ENCODE results near the gene FABP3.

The FABP3 gene

DNA sequence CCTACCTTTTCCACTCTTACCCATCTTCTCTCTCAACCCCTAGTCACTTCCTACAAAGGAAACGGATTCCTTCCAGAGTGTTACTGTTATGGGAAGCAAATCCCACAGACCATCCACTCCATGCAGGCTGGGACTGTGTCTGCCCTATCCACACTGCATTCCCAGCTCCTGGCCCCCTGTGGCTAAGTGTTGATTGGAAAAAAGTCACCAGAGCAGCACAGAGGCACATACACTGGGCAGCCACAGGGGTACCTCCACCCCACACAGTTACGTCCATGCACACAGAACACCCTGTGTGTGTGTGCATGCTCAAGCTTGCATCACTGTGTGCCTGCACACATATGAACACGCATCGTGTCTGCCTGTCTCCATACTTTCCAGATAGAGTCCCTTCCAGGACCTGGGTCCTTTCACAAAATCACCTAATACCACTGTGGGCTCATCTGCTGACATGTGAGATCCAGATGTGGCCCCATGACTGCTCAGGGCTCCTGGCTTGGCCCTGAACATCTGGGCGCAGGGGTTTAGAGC, 36.0 kb upstream of the FABP3 start:
- H3K9me3 Mint-ChIP-seq: no peaks in the 10 kb centered on the region
- no peaks in the 10 kb centered on the region for H3K36me3 Mint-ChIP-seq (ENCODE audit: low read depth)
- no peak overlapping the region for H3K27ac Mint-ChIP-seq
- H3K4me1 Mint-ChIP-seq (ENCODE audit: low read depth): peaks cover 9% of the 10 kb centered on the region
- no peak overlapping the region for H3K4me3 Mint-ChIP-seq
- H3K27me3 Mint-ChIP-seq: peaks cover 34% of the 10 kb centered on the region

- Mint-ChIP-seq H3K27me3 (peaks cover 24% of the 10 kb centered on the region), H3K27ac (peak overlapping the region; percentile 76), H3K4me1 (ENCODE audit: low read depth) (peaks cover under 1% of the 10 kb centered on the region), H3K4me3 (no peak overlapping the region), H3K9me3 (no peaks in the 10 kb centered on the region), H3K36me3 (ENCODE audit: low read depth) (no peaks in the 10 kb centered on the region)
These were observed 34.3 kb upstream of the FABP3 start for GRCh38 chr1:31407029-31407626.

DNA sequence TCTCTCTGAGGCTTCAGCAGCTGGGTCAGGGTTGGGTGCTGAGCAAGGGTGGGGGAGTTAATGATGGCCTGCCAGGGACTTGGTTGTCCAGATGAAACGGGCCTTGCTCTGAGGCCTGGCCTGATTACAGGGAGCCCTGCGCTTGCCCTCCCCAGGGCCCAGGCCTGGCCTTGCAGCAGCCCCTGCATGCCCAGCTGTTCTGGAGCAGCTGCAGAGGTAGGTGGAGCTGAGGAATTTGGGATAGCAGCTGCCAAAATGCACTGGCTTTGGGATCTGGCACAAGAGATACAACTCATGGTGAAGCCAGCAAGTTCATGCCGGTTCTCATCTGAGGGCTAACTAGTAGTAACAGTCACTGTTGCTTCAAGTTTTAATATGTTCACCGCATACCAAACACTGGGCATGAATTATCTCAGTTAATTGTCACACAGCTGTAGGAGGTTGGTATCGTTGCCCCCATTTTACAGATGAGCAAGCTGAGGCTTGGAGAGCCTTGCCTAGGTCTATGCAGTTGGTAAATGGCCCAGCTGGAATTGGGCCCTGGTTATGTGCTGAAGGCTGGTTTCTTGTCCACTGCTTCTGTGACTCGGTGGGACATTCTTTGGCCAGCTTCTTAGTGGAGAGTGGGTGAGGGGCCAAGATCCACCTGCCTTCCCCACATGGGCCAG, 32.8 kb upstream of the FABP3 start:
- H3K9me3 Mint-ChIP-seq: no peaks in the 10 kb centered on the region
- H3K36me3 Mint-ChIP-seq (ENCODE audit: low read depth): no peaks in the 10 kb centered on the region
- peaks cover 12% of the 10 kb centered on the region for H3K27me3 Mint-ChIP-seq
- no peak overlapping the region for H3K27ac Mint-ChIP-seq
- H3K4me3 Mint-ChIP-seq: no peak overlapping the region
- H3K4me1 Mint-ChIP-seq (ENCODE audit: low read depth): no peaks in the 10 kb centered on the region

DNA sequence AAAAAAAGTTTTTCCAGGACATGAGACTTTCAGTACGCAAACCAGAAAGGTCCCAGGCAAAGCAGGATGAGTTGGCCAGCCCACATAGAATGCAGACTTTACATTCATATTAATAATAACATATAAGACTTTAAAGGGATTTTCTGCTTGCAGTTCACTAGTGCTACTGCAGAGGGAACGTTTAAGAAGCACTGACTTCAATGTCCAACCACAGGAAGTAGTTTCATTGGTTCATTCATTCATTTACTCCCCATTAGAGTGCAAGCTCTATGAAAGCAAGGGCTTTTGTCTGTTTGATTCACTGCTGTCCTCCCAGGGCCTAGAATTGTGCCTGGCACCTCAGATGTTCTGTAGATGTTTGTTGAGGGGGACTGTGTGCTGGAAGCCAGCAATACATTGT, 28.4 kb upstream of the FABP3 start:
- Mint-ChIP-seq H3K4me1 (ENCODE audit: low read depth) (no peaks in the 10 kb centered on the region), H3K27me3 (no peaks in the 10 kb centered on the region), H3K9me3 (no peaks in the 10 kb centered on the region), H3K36me3 (ENCODE audit: low read depth) (no peaks in the 10 kb centered on the region), H3K4me3 (no peak overlapping the region), H3K27ac (no peak overlapping the region)

DNA sequence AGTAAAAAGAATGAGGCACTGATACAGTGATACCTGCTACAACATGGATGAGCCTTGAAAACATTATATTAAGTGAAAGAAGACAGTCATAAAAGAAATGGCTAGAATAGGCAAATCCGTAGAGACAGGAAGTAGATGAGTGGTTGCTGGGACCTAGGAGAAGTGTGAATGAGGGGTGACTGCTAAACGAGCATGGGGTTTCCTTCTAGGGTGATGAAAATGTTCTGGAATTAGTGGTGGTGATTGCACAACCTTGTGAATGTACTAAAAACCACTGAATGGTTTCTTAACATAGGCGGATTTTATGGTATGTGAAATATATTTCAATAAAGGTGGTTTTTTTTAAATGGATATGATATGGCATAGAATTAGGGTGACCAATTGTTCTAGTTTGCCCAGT, 27.5 kb upstream of the FABP3 start:
- Mint-ChIP-seq H3K36me3 (ENCODE audit: low read depth) (no peaks in the 10 kb centered on the region), H3K4me3 (no peak overlapping the region), H3K27me3 (no peaks in the 10 kb centered on the region), H3K4me1 (ENCODE audit: low read depth) (no peaks in the 10 kb centered on the region), H3K27ac (no peak overlapping the region), H3K9me3 (no peaks in the 10 kb centered on the region)

DNA sequence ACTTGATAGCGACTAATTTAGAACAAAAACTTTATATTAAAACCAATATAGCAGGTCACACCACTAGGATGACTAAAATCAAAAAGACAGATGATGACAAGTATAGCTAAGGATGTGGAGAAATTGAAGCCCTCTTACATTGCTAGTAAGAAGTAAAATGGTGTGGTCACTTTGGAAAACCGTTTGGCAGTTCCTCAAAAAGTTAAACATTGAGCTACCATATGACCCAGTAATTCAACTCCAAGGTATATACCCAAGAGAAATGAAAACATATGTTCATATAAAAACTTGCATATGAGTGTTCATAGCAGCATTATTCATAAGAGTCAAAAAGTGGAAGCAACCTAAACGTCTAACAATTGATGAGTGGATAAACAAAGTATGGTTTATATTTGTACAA, 27.1 kb upstream of the FABP3 start:
- Mint-ChIP-seq H3K4me1 (ENCODE audit: low read depth) (peaks cover under 1% of the 10 kb centered on the region), H3K27me3 (no peaks in the 10 kb centered on the region), H3K36me3 (ENCODE audit: low read depth) (no peaks in the 10 kb centered on the region), H3K9me3 (no peaks in the 10 kb centered on the region), H3K4me3 (no peak overlapping the region), H3K27ac (no peak overlapping the region)

GRCh38 chr1:31398246-31398645, 25.4 kb upstream of the FABP3 start:
- Mint-ChIP-seq H3K36me3 (ENCODE audit: low read depth) (no peaks in the 10 kb centered on the region), H3K4me1 (ENCODE audit: low read depth) (peaks cover 8% of the 10 kb centered on the region), H3K9me3 (no peaks in the 10 kb centered on the region), H3K4me3 (no peak overlapping the region), H3K27me3 (no peaks in the 10 kb centered on the region), H3K27ac (no peak overlapping the region)

DNA sequence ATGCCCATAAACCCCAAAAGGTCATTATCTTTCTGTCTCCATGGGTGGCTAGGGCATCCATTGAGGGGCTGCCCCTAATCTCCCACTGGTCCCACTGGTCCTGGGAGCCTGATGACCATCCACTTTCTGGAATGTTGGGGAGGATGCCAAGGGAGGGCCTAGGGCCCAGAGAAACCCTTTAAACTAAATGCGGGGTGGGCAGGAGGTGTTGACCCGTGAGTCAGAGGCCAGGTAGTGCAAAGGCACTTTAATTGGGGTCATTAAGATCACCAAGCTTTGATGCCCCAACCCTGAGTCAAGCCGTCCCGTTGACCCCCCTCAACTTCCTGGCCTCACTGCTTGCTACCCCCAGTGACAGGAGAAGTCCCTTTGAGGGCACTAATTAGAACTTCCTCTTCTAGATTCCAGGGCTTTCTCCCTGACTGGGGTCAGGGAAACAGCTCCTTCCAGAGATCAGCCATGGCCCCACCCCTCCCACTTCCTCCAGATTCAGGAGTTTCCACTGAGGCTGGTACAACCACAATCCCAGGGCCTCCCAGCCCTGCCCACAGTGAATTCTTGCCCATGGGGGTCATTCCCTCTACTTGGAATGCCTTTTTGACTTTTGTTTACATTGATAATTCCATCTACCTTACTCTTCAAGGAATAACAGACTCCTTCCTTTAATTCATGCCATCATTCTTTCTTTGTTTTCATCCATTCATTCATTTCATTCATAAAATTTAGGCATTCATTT, 24.7 kb upstream of the FABP3 start:
- H3K27ac Mint-ChIP-seq: no peak overlapping the region
- no peak overlapping the region for H3K4me3 Mint-ChIP-seq
- no peaks in the 10 kb centered on the region for H3K27me3 Mint-ChIP-seq
- H3K36me3 Mint-ChIP-seq (ENCODE audit: low read depth): no peaks in the 10 kb centered on the region
- peaks cover 8% of the 10 kb centered on the region for H3K4me1 Mint-ChIP-seq (ENCODE audit: low read depth)
- no peaks in the 10 kb centered on the region for H3K9me3 Mint-ChIP-seq

DNA sequence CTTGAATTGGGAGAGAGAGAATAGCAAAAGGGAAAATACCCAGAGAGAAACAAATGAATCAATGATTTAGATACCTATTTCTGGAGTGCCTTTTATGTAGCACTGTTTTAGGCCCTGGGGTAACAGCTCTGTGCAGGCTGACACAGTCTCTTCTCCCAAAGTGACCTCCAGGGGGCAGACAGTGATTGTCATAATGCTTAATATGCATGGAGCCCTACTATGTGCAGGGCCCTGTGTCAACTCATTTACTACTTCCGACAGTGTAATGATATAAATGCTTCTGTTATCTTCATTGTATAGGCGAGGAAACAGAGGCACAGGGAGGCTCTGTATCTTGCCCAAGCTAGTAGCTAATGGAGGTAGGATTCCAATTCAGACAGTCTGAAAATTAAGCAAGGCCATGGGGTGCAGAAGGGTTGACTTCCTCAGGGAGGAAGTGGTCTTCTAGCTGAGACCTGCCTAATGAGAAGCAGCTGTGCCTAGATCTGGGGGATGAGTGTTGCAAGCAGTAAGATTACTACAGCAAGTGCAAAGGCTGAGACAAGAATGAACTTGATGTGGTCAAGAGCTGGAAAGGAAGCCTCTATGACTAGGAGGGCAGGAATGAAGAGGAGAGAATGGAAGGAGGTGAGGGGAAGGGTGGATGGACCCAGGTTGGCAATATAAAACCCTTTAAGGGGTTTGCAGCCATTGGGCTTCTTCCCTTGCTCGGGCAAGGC, 23.9 kb upstream of the FABP3 start:
- Mint-ChIP-seq H3K36me3 (ENCODE audit: low read depth) (no peaks in the 10 kb centered on the region), H3K27me3 (no peaks in the 10 kb centered on the region), H3K4me1 (ENCODE audit: low read depth) (peaks cover 8% of the 10 kb centered on the region), H3K9me3 (no peaks in the 10 kb centered on the region), H3K4me3 (no peak overlapping the region), H3K27ac (no peak overlapping the region)

GRCh38 chr1:31394584-31395193, 21.8 kb upstream of the FABP3 start:
- H3K27me3 Mint-ChIP-seq: no peaks in the 10 kb centered on the region
- H3K4me3 Mint-ChIP-seq: peak overlapping the region; percentile 77
- no peaks in the 10 kb centered on the region for H3K36me3 Mint-ChIP-seq (ENCODE audit: low read depth)
- no peaks in the 10 kb centered on the region for H3K9me3 Mint-ChIP-seq
- H3K27ac Mint-ChIP-seq: no peak overlapping the region
- peaks cover 8% of the 10 kb centered on the region for H3K4me1 Mint-ChIP-seq (ENCODE audit: low read depth)

GRCh38 chr1:31393463-31393862, 20.6 kb upstream of the FABP3 start:
- H3K9me3 Mint-ChIP-seq: no peaks in the 10 kb centered on the region
- H3K4me3 Mint-ChIP-seq: no peak overlapping the region
- H3K27ac Mint-ChIP-seq: no peak overlapping the region
- H3K36me3 Mint-ChIP-seq (ENCODE audit: low read depth): no peaks in the 10 kb centered on the region
- H3K4me1 Mint-ChIP-seq (ENCODE audit: low read depth): peaks cover 8% of the 10 kb centered on the region
- no peaks in the 10 kb centered on the region for H3K27me3 Mint-ChIP-seq

DNA sequence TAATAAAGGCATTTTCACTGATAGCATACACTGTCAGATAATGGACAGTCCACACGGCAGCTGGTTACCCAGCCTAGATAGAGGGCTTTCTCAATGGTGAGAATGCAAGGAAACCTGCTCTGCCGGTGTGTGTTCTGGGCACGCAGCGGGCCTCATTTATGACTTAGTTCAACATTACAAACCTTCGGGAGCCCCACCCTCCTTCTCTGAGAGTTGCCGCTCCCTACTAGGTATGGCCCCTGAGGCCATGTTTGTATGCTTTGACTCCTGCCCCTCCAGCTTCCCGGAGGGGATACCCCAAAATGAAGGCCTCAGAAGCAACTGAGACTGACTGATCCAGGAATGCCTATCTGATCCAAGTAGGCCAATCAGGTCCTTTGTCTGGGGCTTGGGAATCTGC, 17.2 kb upstream of the FABP3 start:
- H3K4me1 Mint-ChIP-seq (ENCODE audit: low read depth): peaks cover 8% of the 10 kb centered on the region
- peaks cover 4% of the 10 kb centered on the region for H3K27me3 Mint-ChIP-seq
- H3K9me3 Mint-ChIP-seq: no peaks in the 10 kb centered on the region
- no peak overlapping the region for H3K27ac Mint-ChIP-seq
- no peaks in the 10 kb centered on the region for H3K36me3 Mint-ChIP-seq (ENCODE audit: low read depth)
- no peak overlapping the region for H3K4me3 Mint-ChIP-seq

DNA sequence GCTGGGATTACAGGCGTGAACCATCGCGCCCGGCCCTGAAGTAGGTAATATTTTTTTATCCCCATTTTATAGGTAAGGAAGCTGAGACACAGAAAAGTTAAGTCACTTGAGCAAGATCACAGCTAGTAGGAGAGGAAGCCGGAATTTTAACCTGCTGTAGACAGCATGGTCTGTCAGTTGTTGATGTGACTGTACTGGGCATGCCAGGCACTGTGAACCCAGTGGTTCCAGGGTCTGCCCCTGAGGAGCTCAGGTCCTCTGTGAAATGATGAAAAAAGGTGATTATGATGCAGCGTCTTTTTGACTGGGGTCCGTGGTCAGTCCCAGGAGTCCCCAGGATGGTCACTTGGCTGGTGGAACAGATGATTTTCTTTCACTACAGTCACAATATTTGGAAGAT, 16.7 kb upstream of the FABP3 start:
- Mint-ChIP-seq H3K36me3 (ENCODE audit: low read depth) (no peaks in the 10 kb centered on the region), H3K4me3 (no peak overlapping the region), H3K27ac (no peak overlapping the region), H3K4me1 (ENCODE audit: low read depth) (peaks cover 5% of the 10 kb centered on the region), H3K27me3 (peaks cover 4% of the 10 kb centered on the region), H3K9me3 (no peaks in the 10 kb centered on the region)

GRCh38 chr1:31387612-31388011, 14.7 kb upstream of the FABP3 start:
- Mint-ChIP-seq H3K27ac (no peak overlapping the region), H3K9me3 (no peaks in the 10 kb centered on the region), H3K27me3 (peaks cover 6% of the 10 kb centered on the region), H3K36me3 (ENCODE audit: low read depth) (no peaks in the 10 kb centered on the region), H3K4me1 (ENCODE audit: low read depth) (no peaks in the 10 kb centered on the region), H3K4me3 (no peak overlapping the region)

Measured in stimulated activated naive CD8-positive, alpha-beta T cell treated with anti-CD3 and anti-CD28 coated beads, Interleukin-15, Interleukin-2, amounts not matched to agents 100 ng/mL and 50 ng/mL, for 24 hours (primary cell).